OCI-LY1 (cell line): ENCODE data around the gene PDE3A.

ENCODE experiments used
- H2AFZ ChIP-seq: fragments of 200-600 bp; sonication (generic), shearing (Covaris generic); 2 replicates; pipeline ENCODE4 v1.6.0; 2014; ENCODE audit warnings: antibody characterized with exemption, mild to moderate bottlenecking, low read length
- H3F3A ChIP-seq: fragments of 200-600 bp; sonication (generic), shearing (Covaris generic); 2 replicates; pipeline ENCODE4 v1.6.0; 2014; ENCODE audit warnings: mild to moderate bottlenecking, antibody characterized with exemption, low read length, moderate library complexity; ENCODE audit not compliant: insufficient read depth
- H3K27ac ChIP-seq: fragments of 200-600 bp; sonication (generic); 2 replicates; pipeline ENCODE4 v1.5.1; 2014; ENCODE audit warnings: low read length, mixed run types, mild to moderate bottlenecking, low read depth; ENCODE audit not compliant: poor library complexity, severe bottlenecking
- H3K27me3 ChIP-seq: fragments of 200-600 bp; sonication (generic); 2 replicates; pipeline ENCODE4 v1.6.0; 2014; ENCODE audit warnings: antibody characterized with exemption, mild to moderate bottlenecking, low read length, moderate library complexity; ENCODE audit not compliant: insufficient read depth
- H3K36me3 ChIP-seq: fragments of 200-600 bp; sonication (generic); 2 replicates; pipeline ENCODE4 v1.6.1; 2014; ENCODE audit warnings: mild to moderate bottlenecking, antibody characterized with exemption, low read length, moderate library complexity, mixed read lengths; ENCODE audit not compliant: insufficient read depth
- H3K4me1 ChIP-seq: fragments of 200-600 bp; sonication (generic); 2 replicates; pipeline ENCODE4 v1.5.1; 2014; ENCODE audit warnings: mild to moderate bottlenecking, low read length, moderate library complexity; ENCODE audit not compliant: insufficient read depth, severe bottlenecking
- H3K4me2 ChIP-seq: fragments of 200-600 bp; sonication (generic), shearing (Covaris generic); 2 replicates; pipeline ENCODE4 v1.6.1; 2014; ENCODE audit warnings: low read length
- H3K4me3 ChIP-seq: fragments of 200-600 bp; sonication (generic); 2 replicates; pipeline ENCODE4 v1.5.1; 2014; ENCODE audit warnings: low read length, low read depth, mild to moderate bottlenecking, mixed read lengths; ENCODE audit not compliant: poor library complexity, severe bottlenecking
- H3K79me2 ChIP-seq: fragments of 200-600 bp; shearing (Covaris generic); 2 replicates; pipeline ENCODE4 v1.6.1; 2016; ENCODE audit warnings: mixed run types, low read length, mixed read lengths; ENCODE audit not compliant: insufficient read depth
- H3K9ac ChIP-seq: fragments of 200-600 bp; sonication (generic), shearing (Covaris generic); 2 replicates; pipeline ENCODE4 v1.6.1; 2014; ENCODE audit warnings: mild to moderate bottlenecking, low read length, mixed read lengths
- H3K9me2 ChIP-seq: fragments of 200-600 bp; sonication (generic), shearing (Covaris generic); 2 replicates; pipeline ENCODE4 v1.6.1; 2014; ENCODE audit warnings: low read depth, mild to moderate bottlenecking, low read length, mixed read lengths
- H3K9me3 ChIP-seq: fragments of 200-600 bp; shearing (Covaris generic); 2 replicates; pipeline ENCODE4 v1.6.1; 2014; ENCODE audit warnings: low read length, mixed read lengths
- H4K20me1 ChIP-seq: fragments of 200-600 bp; sonication (generic), shearing (Covaris generic); 2 replicates; pipeline ENCODE4 v1.6.0; 2016; ENCODE audit warnings: mild to moderate bottlenecking, low read length; ENCODE audit not compliant: insufficient read depth
- CTCF ChIP-seq: fragments of 200-600 bp; sonication (generic), shearing (Covaris generic); IDR thresholded peaks from 2 replicates; pipeline ENCODE4 v1.5.1; 2017; ENCODE audit warnings: mild to moderate bottlenecking, antibody characterized with exemption, low read length, moderate library complexity, mixed read lengths
- EZH2 ChIP-seq: fragments of 200-600 bp; sonication (generic), shearing (Covaris generic); IDR thresholded peaks from 2 replicates; pipeline ENCODE4 v1.8.0; 2017; ENCODE audit warnings: borderline replicate concordance, mixed run types, mild to moderate bottlenecking, antibody characterized with exemption, low read length, moderate library complexity, mixed read lengths

PDE3A gene

GRCh38 chr12:20411345-20411744, 43.0 kb downstream of the PDE3A start:
- H3F3A ChIP-seq, result no peaks in the 10 kb centered on the region
- H3K4me1 ChIP-seq, result no peaks in the 10 kb centered on the region
- no peaks in the 10 kb centered on the region for H3K79me2 ChIP-seq
- no peaks in the 10 kb centered on the region for H3K9me2 ChIP-seq
- no peak overlapping the region for H3K4me2 ChIP-seq
- no peak overlapping the region for H3K4me3 ChIP-seq
- H3K27ac ChIP-seq, result no peak overlapping the region
- H2AFZ ChIP-seq, result no peak overlapping the region
- H3K9me3 ChIP-seq, result no peaks in the 10 kb centered on the region
- no peaks in the 10 kb centered on the region for H3K27me3 ChIP-seq
- H3K36me3 ChIP-seq, result no peaks in the 10 kb centered on the region
- no peak overlapping the region for H3K9ac ChIP-seq
- no peaks in the 10 kb centered on the region for H4K20me1 ChIP-seq
- TF ChIP-seq EZH2 (no peak), CTCF (no peak)

DNA sequence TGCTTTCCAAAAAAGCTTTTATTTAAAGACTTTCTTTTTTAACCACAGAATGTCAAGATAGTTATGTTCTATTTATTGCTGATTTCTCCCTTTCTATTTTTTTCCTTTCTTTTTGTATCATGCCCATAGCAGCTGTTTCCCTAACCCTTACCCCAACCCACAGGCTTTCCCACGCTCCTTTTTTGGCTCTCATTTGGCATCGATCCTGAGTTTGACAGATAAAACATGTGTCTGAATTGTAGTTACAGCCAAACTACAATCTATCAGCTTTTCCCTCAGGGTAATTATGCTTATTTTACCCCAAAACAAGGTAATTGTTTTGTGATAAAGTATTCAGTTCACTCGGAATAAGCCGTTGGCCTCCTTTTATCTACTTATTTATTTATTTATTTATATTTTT, 46.7 kb downstream of the PDE3A start:
- Histone ChIP-seq H3K79me2 (no peaks in the 10 kb centered on the region), H3K4me3 (no peak overlapping the region), H4K20me1 (no peaks in the 10 kb centered on the region), H3K27me3 (no peaks in the 10 kb centered on the region), H3K9me3 (no peaks in the 10 kb centered on the region), H3K9me2 (no peaks in the 10 kb centered on the region), H3K36me3 (no peaks in the 10 kb centered on the region), H3F3A (no peaks in the 10 kb centered on the region), H3K9ac (no peak overlapping the region), H3K27ac (no peak overlapping the region), H3K4me2 (no peak overlapping the region), H2AFZ (no peak overlapping the region), H3K4me1 (no peaks in the 10 kb centered on the region)
- TF ChIP-seq CTCF (no peak), EZH2 (no peak)

DNA sequence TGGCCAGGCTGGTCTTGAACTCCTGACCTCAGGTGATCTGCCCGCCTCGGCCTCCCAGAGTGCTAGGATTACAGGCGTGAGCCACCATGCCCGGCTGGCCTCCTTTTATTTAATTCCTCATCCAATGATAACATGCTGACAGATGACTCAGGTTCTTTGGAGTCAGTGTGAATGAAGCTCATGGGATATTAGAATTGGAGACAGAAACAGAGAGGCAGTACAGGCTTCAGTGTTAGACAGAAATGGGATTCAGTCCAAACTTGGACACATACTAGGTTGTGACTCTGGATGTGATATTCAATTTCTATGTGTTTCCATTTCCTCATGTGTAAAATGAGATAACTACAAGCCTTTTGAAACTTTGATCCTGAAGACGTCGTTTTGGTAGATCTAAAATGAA, 47.3 kb downstream of the PDE3A start:
- H3K4me3 ChIP-seq, result no peak overlapping the region
- H3K4me1 ChIP-seq, result no peaks in the 10 kb centered on the region
- no peak overlapping the region for H3K4me2 ChIP-seq
- H3K36me3 ChIP-seq, result no peaks in the 10 kb centered on the region
- H3K9me3 ChIP-seq, result no peaks in the 10 kb centered on the region
- no peak overlapping the region for H2AFZ ChIP-seq
- H3F3A ChIP-seq, result no peaks in the 10 kb centered on the region
- no peaks in the 10 kb centered on the region for H4K20me1 ChIP-seq
- no peaks in the 10 kb centered on the region for H3K27me3 ChIP-seq
- no peaks in the 10 kb centered on the region for H3K79me2 ChIP-seq
- H3K27ac ChIP-seq, result no peak overlapping the region
- H3K9me2 ChIP-seq, result no peaks in the 10 kb centered on the region
- TF ChIP-seq EZH2 (no peak), CTCF (no peak)
- H3K9ac ChIP-seq, result no peak overlapping the region
